IPS DF 6.9 (cell line): Measurements from ENCODE around the gene TCL1A.

Experiments used
- DNase-seq: peaks from one replicate; pipeline ENCODE4 v3.0.0-alpha.2; 2013; ENCODE audit warnings: low read depth, low spot score
- H3K27ac ChIP-seq: one replicate; pipeline ENCODE4 v1.5.1; 2013; ENCODE audit warnings: low read length, control low read depth
- H3K27me3 ChIP-seq: 2 replicates; pipeline ENCODE4 v1.6.1; 2013; ENCODE audit warnings: mild to moderate bottlenecking, low read length; ENCODE audit not compliant: control insufficient read depth, insufficient read depth
- H3K36me3 ChIP-seq: 2 replicates; pipeline ENCODE4 v1.6.1; 2013; ENCODE audit warnings: low read length; ENCODE audit not compliant: control insufficient read depth, insufficient read depth
- H3K4me1 ChIP-seq: 2 replicates; pipeline ENCODE4 v1.6.1; 2013; ENCODE audit warnings: low read length; ENCODE audit not compliant: control insufficient read depth, insufficient read depth
- H3K4me3 ChIP-seq: 2 replicates; pipeline ENCODE4 v1.5.1; 2013; ENCODE audit warnings: mild to moderate bottlenecking, low read length
- H3K9me3 ChIP-seq: 2 replicates; pipeline ENCODE4 v1.6.1; 2013; ENCODE audit warnings: low read length, inconsistent platforms; ENCODE audit not compliant: control insufficient read depth, insufficient read depth
- WGBS: extraction: QIAGEN DNeasy Blood & Tissue Kit; methylation state at CpG from one replicate; pipeline ENCODE4 v1.1.7; 2013; ENCODE audit warnings: mixed read lengths, missing lambda C conversion rate; ENCODE audit not compliant: insufficient read length, insufficient coverage; 5-methylcytosine and 5-hydroxymethylcytosine counted together

TCL1A gene

DNA sequence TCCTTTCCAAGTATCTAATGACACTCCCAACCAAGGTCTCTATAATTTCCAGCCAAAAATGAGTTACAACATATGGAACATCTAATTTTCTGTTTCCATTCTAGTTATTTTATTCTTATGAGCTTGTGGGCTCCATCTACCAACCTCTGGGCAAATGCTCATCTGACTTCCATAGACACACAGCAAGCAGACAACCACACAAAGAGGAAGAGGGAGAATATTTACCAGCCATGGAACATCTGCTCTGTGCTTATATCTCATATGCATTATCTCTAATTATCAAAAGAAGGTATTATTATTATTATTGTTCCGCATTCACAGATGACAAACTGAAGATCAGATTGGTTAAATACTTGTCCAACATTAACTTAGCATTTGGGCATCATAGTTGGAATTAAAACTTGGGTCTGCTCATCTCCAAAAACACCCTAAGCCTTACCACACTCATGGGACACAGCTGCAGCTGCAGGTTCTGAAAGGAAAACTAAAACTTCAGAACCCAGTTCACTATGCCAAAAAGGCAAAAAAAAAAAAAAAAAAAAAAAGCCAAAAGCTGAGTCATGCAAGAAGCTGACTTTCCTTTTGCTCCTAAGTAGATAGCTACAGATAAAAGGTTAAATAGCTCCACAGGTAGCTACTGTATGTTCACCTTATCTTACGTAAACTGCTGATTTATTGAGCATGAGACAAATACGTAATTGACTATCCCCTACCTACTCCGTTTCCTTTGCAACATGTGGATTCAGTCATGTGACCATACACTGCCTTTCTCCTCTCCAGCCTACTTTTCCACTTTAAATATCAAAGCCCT lies 51.3 kb downstream of the TCL1A start:
- no CpG with 5 or more reads among the region's 4 CpGs for WGBS
- no peak for DNase-seq
- Histone ChIP-seq H3K27ac (no peak overlapping the region), H3K36me3 (no peaks in the 10 kb centered on the region), H3K4me1 (peaks cover 1% of the 10 kb centered on the region; the same call in 1 of the 2 replicates), H3K4me3 (no peak overlapping the region), H3K27me3 (no peaks in the 10 kb centered on the region), H3K9me3 (no peaks in the 10 kb centered on the region)

DNA sequence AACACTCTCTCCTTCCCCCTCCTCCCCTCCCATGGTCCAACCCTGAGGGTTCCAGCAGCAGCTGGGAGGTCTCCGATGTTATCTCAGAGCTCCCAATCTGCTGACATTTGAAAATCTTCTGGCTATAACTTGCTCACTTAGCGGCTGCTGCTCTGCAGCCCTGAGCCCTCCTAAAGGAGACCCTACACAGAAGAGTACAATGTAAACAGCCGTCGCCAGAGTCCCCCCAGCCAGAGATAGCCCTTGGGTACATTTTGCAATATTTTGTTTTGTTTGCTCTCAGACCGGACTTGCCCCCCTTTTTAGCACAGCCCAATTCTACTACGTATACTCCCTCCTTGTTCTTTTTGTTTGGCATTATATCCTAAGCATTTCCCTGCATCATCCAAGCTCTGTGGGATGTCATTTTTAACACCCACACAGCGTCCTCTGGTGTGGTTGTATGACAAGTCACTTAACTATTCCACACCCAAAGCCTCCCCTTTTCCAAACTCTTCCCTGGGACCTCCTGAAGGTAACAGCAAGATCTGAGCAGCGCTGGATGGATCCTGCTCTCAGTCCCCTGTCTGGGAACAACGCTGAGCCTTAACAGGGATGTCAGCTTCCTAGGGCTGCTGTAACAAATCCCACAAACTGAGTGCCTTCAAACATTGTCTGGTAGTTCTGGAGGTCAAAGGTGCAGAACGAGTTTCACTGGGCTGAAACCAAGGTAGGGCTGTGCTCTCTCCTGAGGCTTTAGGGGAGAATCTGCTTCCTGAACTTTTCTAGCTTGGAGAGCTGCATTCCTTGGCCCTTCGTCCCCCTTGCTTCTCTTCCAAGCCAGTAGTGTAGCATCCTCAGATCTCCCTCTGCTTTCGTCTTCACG lies 53.0 kb downstream of the TCL1A start:
- WGBS = no CpG with 5 or more reads among the region's 13 CpGs

DNA sequence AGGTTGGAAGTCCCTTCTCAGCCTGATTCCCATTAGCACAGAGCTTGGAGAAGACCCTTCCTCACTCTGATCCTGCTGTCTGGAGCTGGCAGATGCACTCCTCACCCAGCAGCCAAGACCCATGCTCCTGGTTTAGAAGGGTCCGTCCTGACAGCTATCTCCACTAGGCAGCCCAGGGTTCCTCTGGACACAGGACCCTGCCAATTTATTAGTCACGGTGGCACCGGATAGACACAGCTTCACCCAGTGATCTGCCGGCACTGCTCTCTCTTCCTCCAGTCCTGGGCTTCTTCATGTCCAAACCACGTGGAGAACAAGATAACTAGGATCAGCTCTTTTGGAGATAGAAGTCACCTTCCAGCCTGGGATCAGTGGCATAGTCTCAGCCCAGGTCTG lies 53.9 kb downstream of the TCL1A start:
- 0 out of 2 replicates have a peak, but pooled peaks cover 1% of the 10 kb centered on the region for H3K4me1 ChIP-seq
- H3K4me3 ChIP-seq = no peak overlapping the region
- no peaks in the 10 kb centered on the region for H3K9me3 ChIP-seq
- H3K27ac ChIP-seq = no peak overlapping the region
- H3K36me3 ChIP-seq = no peaks in the 10 kb centered on the region
- no peaks in the 10 kb centered on the region for H3K27me3 ChIP-seq
- no peak for DNase-seq
- WGBS = no CpG with 5 or more reads among the region's 5 CpGs

More for the DNA sequence above, 53.0 kb downstream of the TCL1A start:
- DNase-seq = no peak
- Histone ChIP-seq H3K36me3 (no peaks in the 10 kb centered on the region), H3K27ac (no peak overlapping the region), H3K27me3 (no peaks in the 10 kb centered on the region), H3K4me1 (0 out of 2 replicates have a peak, but pooled peaks cover 1% of the 10 kb centered on the region), H3K9me3 (no peaks in the 10 kb centered on the region), H3K4me3 (no peak overlapping the region)
